ENCODE results near the gene MAIP1. TPM values are rescaled to one million over a fixed set of nuclear protein-coding genes. Genes with fewer than 3 reads are reported as not detected.

The MAIP1 gene
- total RNA-seq, 1 experiment from 2014 or later = 24.1 TPM

DNA sequence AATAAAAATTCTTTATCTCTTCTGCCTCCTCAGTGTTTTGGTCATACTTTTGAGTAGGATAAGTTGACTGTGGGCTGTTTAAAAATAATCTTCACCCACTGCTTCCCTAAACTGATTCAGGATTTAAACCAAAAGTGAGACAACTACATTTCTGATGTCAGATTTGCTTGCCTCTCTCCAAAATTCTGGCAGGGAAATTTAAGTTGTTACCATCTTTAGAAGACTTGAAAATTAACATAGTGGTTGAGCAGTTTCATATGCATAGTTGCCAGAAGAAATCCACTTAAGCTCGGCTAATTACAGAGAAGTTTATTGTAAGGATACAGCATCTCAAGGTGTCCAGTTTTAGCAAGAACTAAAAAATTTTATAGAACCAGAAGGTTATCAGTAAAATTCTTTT is 57.0 kb downstream of the MAIP1 start:
- Mint-ChIP-seq H3K27ac (ENCODE audit: low read depth, unreplicated experiment) (no peak overlapping the region), H3K9me3 (ENCODE audit: unreplicated experiment) (peaks cover 14% of the 10 kb centered on the region), H3K27me3 (ENCODE audit: insufficient read depth, unreplicated experiment) (no peaks in the 10 kb centered on the region), H3K36me3 (ENCODE audit: insufficient read depth, unreplicated experiment) (no peaks in the 10 kb centered on the region), H3K4me1 (ENCODE audit: insufficient read depth, unreplicated experiment) (no peaks in the 10 kb centered on the region), H3K4me3 (ENCODE audit: unreplicated experiment) (no peak overlapping the region)
- intact Hi-C loops (cut with micrococcal nuclease) = no loop called here
- TF ChIP-seq, protein P1, sequence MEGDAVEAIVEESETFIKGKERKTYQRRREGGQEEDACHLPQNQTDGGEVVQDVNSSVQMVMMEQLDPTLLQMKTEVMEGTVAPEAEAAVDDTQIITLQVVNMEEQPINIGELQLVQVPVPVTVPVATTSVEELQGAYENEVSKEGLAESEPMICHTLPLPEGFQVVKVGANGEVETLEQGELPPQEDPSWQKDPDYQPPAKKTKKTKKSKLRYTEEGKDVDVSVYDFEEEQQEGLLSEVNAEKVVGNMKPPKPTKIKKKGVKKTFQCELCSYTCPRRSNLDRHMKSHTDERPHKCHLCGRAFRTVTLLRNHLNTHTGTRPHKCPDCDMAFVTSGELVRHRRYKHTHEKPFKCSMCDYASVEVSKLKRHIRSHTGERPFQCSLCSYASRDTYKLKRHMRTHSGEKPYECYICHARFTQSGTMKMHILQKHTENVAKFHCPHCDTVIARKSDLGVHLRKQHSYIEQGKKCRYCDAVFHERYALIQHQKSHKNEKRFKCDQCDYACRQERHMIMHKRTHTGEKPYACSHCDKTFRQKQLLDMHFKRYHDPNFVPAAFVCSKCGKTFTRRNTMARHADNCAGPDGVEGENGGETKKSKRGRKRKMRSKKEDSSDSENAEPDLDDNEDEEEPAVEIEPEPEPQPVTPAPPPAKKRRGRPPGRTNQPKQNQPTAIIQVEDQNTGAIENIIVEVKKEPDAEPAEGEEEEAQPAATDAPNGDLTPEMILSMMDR (IDR thresholded peaks at IDR 0.05; ENCODE audit: unreplicated experiment) = no peak
- ChIA-PET CTCF (no interaction called here), POLR2A (no interaction called here)
- no TSS peak for BruUV-seq (replicated peaks)
- no peak for DNase-seq (ENCODE audit: unreplicated experiment)

Other genes starting within 250 kb of the MAIP1 start
- 1.9 and 2.5 TPM in 2 replicates for gene FTCDNL1, start 104.4 kb upstream of the MAIP1 start, total RNA-seq (2022)
- gene C2orf69, start 44.3 kb upstream of the MAIP1 start, total RNA-seq (2022) = 8.3 and 8.6 TPM in 2 replicates
- 9.7 and 11.1 TPM in 2 replicates for gene TYW5, start 91 bp upstream of the MAIP1 start, total RNA-seq (2022)